ENCODE results near the gene GSDMA.

- TF ChIP-seq EZH2 (IDR thresholded peaks at IDR 0.05; ENCODE audit: borderline replicate concordance, low read depth, low read length) (no peak), YBX1 (IDR thresholded peaks at IDR 0.05) (no peak), ZNF583 (CRISPR knock-in tag; IDR thresholded peaks at IDR 0.05) (no peak), ZNF766 (CRISPR knock-in tag; conservative IDR thresholded peaks at IDR 0.05) (no peak), REST (IDR thresholded peaks at IDR 0.05; ENCODE audit: borderline replicate concordance) (no peak), REST (CRISPR knock-in tag; IDR thresholded peaks at IDR 0.05; ENCODE audit: low read depth) (no peak), MTA3 (IDR thresholded peaks at IDR 0.05; ENCODE audit: borderline replicate concordance) (no peak), TEAD1 (CRISPR knock-in tag; IDR thresholded peaks at IDR 0.05) (no peak), POLR2A (conservative IDR thresholded peaks at IDR 0.05) (no peak), SMAD1 (IDR thresholded peaks at IDR 0.05; ENCODE audit: low read depth, low read length, partially characterized antibody) (no peak), PHF8 (IDR thresholded peaks at IDR 0.05; ENCODE audit: borderline replicate concordance, low read length) (no peak), GABPB1 (CRISPR knock-in tag; IDR thresholded peaks at IDR 0.05) (no peak), NR2C2 (CRISPR knock-in tag; IDR thresholded peaks at IDR 0.05) (no peak), NR2C2 (tag; IDR thresholded peaks at IDR 0.05) (no peak), ZNF146 (CRISPR knock-in tag; IDR thresholded peaks at IDR 0.05; ENCODE audit: unreplicated experiment) (no peak), CTCF (IDR thresholded peaks at IDR 0.05 in 2 of 3, conservative IDR thresholded peaks at IDR 0.05 in 1 of 3; ENCODE audit: insufficient read depth in 2 of 3, low read depth in 1 of 3, low read length in 3 of 3) (no peak)
Observed at GRCh38 chr17:39996162-39996561, 33.4 kb downstream of the GSDMA start.

Data from K562 (cell line).